Measurements from ENCODE around the gene RGS7BP. TPM values are rescaled to one million over a fixed set of nuclear protein-coding genes. Genes with fewer than 3 reads are reported as not detected.
A peak's percentile ranks its signal among the peaks of the same experiment; 100 is the strongest.

The RGS7BP gene
- total RNA-seq (2021), result 1.7 to 5.1 TPM (median 3.4 TPM) in 3 replicates
- percentile 44 among the genes with signal in this experiment for Bru-seq, nascent RNA
- long read RNA-seq, experiment 1, full-length matches to known transcripts, result 5 of 12 reads
- long read RNA-seq, experiment 1, partial matches to known transcripts, result 0 of 12 reads
- long read RNA-seq, experiment 1, other reads (novel, unspliced or antisense), result 7 of 12 reads
- long read RNA-seq, experiment 2, partial matches to known transcripts, result 1 of 3 reads
- long read RNA-seq, experiment 2, other reads (novel, unspliced or antisense), result 2 of 3 reads
- long read RNA-seq, experiment 3, partial matches to known transcripts, result 0 of 1 reads
- long read RNA-seq, experiment 3, other reads (novel, unspliced or antisense), result 1 of 1 reads

DNA sequence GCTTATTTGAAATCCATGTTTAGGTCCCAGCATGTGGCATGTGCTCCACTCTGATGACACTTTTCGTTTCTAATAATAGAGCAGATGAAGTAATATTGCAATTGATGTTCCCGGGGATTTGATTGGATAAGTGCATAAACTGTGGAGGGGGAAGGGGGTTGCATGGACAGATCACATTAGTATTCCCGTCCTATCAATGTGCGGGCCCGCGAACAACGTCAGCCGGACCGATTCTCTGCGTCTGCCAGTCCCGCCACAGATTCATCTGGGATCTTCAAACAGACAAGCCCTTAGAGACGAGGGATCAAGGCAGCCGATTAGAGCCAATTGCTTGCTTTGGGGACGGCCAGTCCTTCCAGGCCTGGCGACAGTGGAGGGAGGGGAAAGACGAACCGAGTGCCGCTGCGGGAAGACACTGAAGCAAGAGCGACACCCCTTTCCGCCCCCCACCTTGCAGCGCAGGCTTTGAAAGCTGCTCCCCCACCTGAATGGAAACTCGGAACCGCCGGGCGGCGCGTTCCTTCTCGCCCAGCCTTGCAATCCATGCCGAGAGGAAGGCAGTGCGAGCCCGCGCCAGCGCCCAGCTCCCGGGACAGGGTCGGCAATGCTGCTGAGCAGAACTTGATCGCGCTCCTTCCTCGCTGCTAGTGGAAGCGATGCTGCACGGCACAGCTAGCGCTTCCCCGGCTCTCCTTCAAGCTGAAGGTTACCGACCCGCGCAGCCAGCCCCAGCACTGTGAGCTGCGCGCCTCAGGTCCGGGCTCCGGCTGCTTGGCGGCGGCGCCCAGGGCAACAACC, at the start of gene RGS7BP:
TSS of gene RGS7BP (plus strand) at position 247 of the 798 bp plus-strand sequence. CDS start 610 bp downstream, outside the sequence.
- TF ChIP-seq, protein P1, sequence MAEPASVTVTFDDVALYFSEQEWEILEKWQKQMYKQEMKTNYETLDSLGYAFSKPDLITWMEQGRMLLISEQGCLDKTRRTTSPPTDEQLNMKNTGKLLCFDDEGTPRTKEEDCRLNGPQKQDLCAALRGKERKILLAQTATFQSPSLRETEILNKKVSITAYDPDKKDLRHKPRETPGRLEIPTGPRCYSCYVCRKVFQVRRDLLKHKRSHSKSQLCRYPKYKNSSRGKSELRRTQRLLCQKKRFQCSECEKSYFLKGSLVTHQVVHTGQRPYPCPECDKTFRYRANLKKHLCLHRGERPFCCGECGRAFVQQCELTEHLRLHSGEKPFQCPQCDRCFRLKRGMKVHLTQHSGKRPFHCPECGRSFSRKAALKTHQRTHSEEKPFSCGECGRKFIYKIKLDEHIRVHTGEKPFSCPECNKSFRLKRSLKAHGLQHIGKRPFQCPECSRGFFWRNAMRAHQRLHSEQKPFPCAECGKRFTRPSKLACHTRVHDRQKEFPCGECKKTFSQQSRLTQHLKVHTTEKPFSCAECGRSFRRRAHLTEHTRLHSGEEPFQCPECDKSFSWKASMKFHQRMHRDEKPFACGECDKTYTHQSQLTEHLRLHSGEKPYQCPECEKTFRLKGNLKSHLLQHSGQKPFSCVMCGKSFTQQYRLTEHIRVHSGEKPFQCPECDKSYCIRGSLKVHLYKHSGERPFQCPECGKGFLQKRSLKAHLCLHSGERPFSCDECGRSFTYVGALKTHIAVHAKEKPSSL (CRISPR knock-in tag; conservative IDR thresholded peaks at IDR 0.05), result no peak
- TF ChIP-seq, protein P2, sequence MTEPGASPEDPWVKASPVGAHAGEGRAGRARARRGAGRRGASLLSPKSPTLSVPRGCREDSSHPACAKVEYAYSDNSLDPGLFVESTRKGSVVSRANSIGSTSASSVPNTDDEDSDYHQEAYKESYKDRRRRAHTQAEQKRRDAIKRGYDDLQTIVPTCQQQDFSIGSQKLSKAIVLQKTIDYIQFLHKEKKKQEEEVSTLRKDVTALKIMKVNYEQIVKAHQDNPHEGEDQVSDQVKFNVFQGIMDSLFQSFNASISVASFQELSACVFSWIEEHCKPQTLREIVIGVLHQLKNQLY (CRISPR knock-in tag; IDR thresholded peaks at IDR 0.05), result no peak
- TF ChIP-seq, protein P3, sequence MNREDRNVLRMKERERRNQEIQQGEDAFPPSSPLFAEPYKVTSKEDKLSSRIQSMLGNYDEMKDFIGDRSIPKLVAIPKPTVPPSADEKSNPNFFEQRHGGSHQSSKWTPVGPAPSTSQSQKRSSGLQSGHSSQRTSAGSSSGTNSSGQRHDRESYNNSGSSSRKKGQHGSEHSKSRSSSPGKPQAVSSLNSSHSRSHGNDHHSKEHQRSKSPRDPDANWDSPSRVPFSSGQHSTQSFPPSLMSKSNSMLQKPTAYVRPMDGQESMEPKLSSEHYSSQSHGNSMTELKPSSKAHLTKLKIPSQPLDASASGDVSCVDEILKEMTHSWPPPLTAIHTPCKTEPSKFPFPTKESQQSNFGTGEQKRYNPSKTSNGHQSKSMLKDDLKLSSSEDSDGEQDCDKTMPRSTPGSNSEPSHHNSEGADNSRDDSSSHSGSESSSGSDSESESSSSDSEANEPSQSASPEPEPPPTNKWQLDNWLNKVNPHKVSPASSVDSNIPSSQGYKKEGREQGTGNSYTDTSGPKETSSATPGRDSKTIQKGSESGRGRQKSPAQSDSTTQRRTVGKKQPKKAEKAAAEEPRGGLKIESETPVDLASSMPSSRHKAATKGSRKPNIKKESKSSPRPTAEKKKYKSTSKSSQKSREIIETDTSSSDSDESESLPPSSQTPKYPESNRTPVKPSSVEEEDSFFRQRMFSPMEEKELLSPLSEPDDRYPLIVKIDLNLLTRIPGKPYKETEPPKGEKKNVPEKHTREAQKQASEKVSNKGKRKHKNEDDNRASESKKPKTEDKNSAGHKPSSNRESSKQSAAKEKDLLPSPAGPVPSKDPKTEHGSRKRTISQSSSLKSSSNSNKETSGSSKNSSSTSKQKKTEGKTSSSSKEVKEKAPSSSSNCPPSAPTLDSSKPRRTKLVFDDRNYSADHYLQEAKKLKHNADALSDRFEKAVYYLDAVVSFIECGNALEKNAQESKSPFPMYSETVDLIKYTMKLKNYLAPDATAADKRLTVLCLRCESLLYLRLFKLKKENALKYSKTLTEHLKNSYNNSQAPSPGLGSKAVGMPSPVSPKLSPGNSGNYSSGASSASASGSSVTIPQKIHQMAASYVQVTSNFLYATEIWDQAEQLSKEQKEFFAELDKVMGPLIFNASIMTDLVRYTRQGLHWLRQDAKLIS (CRISPR knock-in tag; IDR thresholded peaks at IDR 0.05; ENCODE audit: borderline replicate concordance), result no peak
- TF ChIP-seq, protein P4, sequence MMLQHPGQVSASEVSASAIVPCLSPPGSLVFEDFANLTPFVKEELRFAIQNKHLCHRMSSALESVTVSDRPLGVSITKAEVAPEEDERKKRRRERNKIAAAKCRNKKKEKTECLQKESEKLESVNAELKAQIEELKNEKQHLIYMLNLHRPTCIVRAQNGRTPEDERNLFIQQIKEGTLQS (CRISPR knock-in tag; conservative IDR thresholded peaks at IDR 0.05), result no peak
- TF ChIP-seq, protein P5, sequence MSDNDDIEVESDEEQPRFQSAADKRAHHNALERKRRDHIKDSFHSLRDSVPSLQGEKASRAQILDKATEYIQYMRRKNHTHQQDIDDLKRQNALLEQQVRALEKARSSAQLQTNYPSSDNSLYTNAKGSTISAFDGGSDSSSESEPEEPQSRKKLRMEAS (CRISPR knock-in tag; IDR thresholded peaks at IDR 0.05), result peak; percentile 26; the same call in 1 of the 2 replicates
- TF ChIP-seq, protein P6, sequence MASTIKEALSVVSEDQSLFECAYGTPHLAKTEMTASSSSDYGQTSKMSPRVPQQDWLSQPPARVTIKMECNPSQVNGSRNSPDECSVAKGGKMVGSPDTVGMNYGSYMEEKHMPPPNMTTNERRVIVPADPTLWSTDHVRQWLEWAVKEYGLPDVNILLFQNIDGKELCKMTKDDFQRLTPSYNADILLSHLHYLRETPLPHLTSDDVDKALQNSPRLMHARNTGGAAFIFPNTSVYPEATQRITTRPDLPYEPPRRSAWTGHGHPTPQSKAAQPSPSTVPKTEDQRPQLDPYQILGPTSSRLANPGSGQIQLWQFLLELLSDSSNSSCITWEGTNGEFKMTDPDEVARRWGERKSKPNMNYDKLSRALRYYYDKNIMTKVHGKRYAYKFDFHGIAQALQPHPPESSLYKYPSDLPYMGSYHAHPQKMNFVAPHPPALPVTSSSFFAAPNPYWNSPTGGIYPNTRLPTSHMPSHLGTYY (CRISPR knock-in tag; IDR thresholded peaks at IDR 0.05), result no peak
- TF ChIP-seq FOXP1 (CRISPR knock-in tag; IDR thresholded peaks at IDR 0.05; ENCODE audit: borderline replicate concordance) (peak; percentile 82), CREB1 (CRISPR knock-in tag; IDR thresholded peaks at IDR 0.05) (0 out of 2 replicates have a peak, but pooled peaks have one; percentile 12), ZNF232 (CRISPR knock-in tag; IDR thresholded peaks at IDR 0.05) (peak; percentile 61; the same call in 1 of the 2 replicates)
- Mint-ChIP-seq H3K27ac (peak within 1 kb of the TSS; percentile 55; the same call in 1 of the 2 replicates), H3K4me1 (peaks cover 32% of the 10 kb centered on the region), H3K9me3 (no peaks in the 10 kb centered on the region), H3K27me3 (ENCODE audit: low read depth) (peaks cover 46% of the 10 kb centered on the region), H3K4me3 (peak within 1 kb of the TSS; percentile 88), H3K36me3 (no peaks in the 10 kb centered on the region)
- DNase-seq (ENCODE audit: low spot score) (peak; percentile 75), ATAC-seq (peak; percentile 74)
- POLR2A ChIA-PET, result interaction anchor here (0.6 to 1.5 kb wide), 2 partner anchors 89 to 529 kb away, joined by 3 to 5 read pairs; no protein-coding TSS in a partner anchor
- CTCF ChIA-PET, result interaction anchor here (0.7 to 3.1 kb wide), 11 partner anchors 9 to 277 kb away, joined by 3 to 30 read pairs (median 4); no protein-coding TSS in a partner anchor

DNA sequence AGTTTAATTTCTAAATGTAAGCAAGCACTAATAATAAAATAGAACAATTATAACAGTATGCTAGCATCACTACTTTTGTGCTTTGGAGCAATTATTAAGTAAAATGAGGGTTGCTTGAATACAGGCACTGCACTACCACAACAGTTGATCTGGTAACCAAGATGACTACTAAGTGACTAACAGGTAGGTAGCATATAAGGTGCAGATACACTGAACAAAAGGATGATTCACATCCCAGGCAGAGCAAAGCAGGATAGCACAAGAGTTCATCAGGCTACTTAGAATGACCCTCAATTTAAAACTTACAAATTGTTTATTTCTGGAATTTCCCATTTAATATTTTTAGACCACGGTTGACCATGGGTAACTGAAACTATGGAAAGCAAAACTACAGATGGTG, 48.0 kb upstream of the RGS7BP start:
- no peak overlapping the region for H3K4me3 Mint-ChIP-seq
- peaks cover 1% of the 10 kb centered on the region for H3K36me3 Mint-ChIP-seq
- H3K27ac Mint-ChIP-seq, result no peak overlapping the region
- no peaks in the 10 kb centered on the region for H3K27me3 Mint-ChIP-seq (ENCODE audit: low read depth)
- H3K9me3 Mint-ChIP-seq, result peaks cover 4% of the 10 kb centered on the region
- H3K4me1 Mint-ChIP-seq, result no peaks in the 10 kb centered on the region
- CTCF ChIA-PET, result no interaction called here
- POLR2A ChIA-PET, result no interaction called here
- DNase-seq (ENCODE audit: low spot score) (no peak), ATAC-seq (no peak)
- TF ChIP-seq RORB (CRISPR knock-in tag; IDR thresholded peaks at IDR 0.05) (no peak), SMAD4 (CRISPR knock-in tag; IDR thresholded peaks at IDR 0.05) (no peak), SMAD3 (CRISPR knock-in tag; IDR thresholded peaks at IDR 0.05; ENCODE audit: borderline replicate concordance) (no peak), ZNF138 (CRISPR knock-in tag; conservative IDR thresholded peaks at IDR 0.05) (no peak), TCF7 (CRISPR knock-in tag; IDR thresholded peaks at IDR 0.05; ENCODE audit: low read depth) (no peak)
- TF ChIP-seq, protein P7, sequence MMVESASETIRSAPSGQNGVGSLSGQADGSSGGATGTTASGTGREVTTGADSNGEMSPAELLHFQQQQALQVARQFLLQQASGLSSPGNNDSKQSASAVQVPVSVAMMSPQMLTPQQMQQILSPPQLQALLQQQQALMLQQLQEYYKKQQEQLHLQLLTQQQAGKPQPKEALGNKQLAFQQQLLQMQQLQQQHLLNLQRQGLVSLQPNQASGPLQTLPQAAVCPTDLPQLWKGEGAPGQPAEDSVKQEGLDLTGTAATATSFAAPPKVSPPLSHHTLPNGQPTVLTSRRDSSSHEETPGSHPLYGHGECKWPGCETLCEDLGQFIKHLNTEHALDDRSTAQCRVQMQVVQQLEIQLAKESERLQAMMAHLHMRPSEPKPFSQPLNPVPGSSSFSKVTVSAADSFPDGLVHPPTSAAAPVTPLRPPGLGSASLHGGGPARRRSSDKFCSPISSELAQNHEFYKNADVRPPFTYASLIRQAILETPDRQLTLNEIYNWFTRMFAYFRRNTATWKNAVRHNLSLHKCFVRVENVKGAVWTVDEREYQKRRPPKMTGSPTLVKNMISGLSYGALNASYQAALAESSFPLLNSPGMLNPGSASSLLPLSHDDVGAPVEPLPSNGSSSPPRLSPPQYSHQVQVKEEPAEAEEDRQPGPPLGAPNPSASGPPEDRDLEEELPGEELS (CRISPR knock-in tag; IDR thresholded peaks at IDR 0.05), result no peak
- TF ChIP-seq, protein P8, sequence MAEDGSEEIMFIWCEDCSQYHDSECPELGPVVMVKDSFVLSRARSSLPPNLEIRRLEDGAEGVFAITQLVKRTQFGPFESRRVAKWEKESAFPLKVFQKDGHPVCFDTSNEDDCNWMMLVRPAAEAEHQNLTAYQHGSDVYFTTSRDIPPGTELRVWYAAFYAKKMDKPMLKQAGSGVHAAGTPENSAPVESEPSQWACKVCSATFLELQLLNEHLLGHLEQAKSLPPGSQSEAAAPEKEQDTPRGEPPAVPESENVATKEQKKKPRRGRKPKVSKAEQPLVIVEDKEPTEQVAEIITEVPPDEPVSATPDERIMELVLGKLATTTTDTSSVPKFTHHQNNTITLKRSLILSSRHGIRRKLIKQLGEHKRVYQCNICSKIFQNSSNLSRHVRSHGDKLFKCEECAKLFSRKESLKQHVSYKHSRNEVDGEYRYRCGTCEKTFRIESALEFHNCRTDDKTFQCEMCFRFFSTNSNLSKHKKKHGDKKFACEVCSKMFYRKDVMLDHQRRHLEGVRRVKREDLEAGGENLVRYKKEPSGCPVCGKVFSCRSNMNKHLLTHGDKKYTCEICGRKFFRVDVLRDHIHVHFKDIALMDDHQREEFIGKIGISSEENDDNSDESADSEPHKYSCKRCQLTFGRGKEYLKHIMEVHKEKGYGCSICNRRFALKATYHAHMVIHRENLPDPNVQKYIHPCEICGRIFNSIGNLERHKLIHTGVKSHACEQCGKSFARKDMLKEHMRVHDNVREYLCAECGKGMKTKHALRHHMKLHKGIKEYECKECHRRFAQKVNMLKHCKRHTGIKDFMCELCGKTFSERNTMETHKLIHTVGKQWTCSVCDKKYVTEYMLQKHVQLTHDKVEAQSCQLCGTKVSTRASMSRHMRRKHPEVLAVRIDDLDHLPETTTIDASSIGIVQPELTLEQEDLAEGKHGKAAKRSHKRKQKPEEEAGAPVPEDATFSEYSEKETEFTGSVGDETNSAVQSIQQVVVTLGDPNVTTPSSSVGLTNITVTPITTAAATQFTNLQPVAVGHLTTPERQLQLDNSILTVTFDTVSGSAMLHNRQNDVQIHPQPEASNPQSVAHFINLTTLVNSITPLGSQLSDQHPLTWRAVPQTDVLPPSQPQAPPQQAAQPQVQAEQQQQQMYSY (CRISPR knock-in tag; IDR thresholded peaks at IDR 0.05), result no peak

Data from WTC11 (cell line).